Caki2 (cell line): ENCODE data around the gene PMPCA. TPM values are rescaled to one million over a fixed set of nuclear protein-coding genes. Genes with fewer than 3 reads are reported as not detected.

Experiments
- DNase-seq: peaks from one replicate; pipeline ENCODE4 v3.0.0-alpha.2; 2015; ENCODE audit warnings: low read depth
- in situ Hi-C: cut with HindIII; loops from 2 replicates; pipeline ENCODE4 v1.10.0; 2016; ENCODE audit warnings: low sequenced_read_pairs, low pct_unique_long_range_greater_than_20kb, mixed read lengths
- total RNA-seq: library from RNA; depleted of rRNA; stranded (reverse); fragments of >200 nt; shearing (Covaris generic); gene quantifications from 2 replicates; pipeline ENCODE4 v1.2.3, GENCODE V29; 2014; ENCODE audit warnings: low replicate concordance; rRNA removed

The PMPCA gene
- total RNA-seq, 1 experiment from 2014 or later: 43.5 TPM

GRCh38 chr9:136464241-136464640 lies 53.8 kb downstream of the PMPCA start:
- in situ Hi-C loops: no loop called here
- no peak for DNase-seq

GRCh38 chr9:136465500-136466154 lies 55.2 kb downstream of the PMPCA start:
- DNase-seq: no peak
- in situ Hi-C loops: no loop called here

- no peak for DNase-seq
- in situ Hi-C loops: no loop called here
Observed at GRCh38 chr9:136466155-136466541, 55.7 kb downstream of the PMPCA start.

- in situ Hi-C loops: no loop called here
- no peak for DNase-seq
Observed at GRCh38 chr9:136467766-136468165, 57.3 kb downstream of the PMPCA start.

GRCh38 chr9:136470356-136470755 lies 59.9 kb downstream of the PMPCA start:
- in situ Hi-C loops: no loop called here

GRCh38 chr9:136470792-136471469 lies 60.5 kb downstream of the PMPCA start:
- in situ Hi-C loops: no loop called here
- DNase-seq: no peak

More at GRCh38 chr9:136470356-136470755, 59.9 kb downstream of the PMPCA start:
- DNase-seq: no peak

- in situ Hi-C loops: no loop called here
- no peak for DNase-seq
Observed at GRCh38 chr9:136471802-136472487, 61.5 kb downstream of the PMPCA start.

- no peak for DNase-seq
Observed at GRCh38 chr9:136472640-136473353, 62.3 kb downstream of the PMPCA start.

GRCh38 chr9:136473354-136473721 lies 62.9 kb downstream of the PMPCA start:
- in situ Hi-C loops: no loop called here
- DNase-seq: no peak

More at GRCh38 chr9:136472640-136473353, 62.3 kb downstream of the PMPCA start:
- in situ Hi-C loops: no loop called here

Other genes starting within 250 kb of the PMPCA start
- gene LHX3, start 205.5 kb upstream of the PMPCA start, total RNA-seq: not detected in 2 replicates
- 16.4 and 39.3 TPM in 2 replicates for gene QSOX2, start 164.8 kb upstream of the PMPCA start, total RNA-seq
- gene CCDC187, start 106.6 kb upstream of the PMPCA start, total RNA-seq: 0.41 TPM in 1 of 2 replicates, not detected in the other
- 23.5 and 29.9 TPM in 2 replicates for gene GPSM1, start 83.1 kb upstream of the PMPCA start, total RNA-seq
- 26.9 and 37.8 TPM in 2 replicates for gene DNLZ, start 46.9 kb upstream of the PMPCA start, total RNA-seq
- gene CARD9, start 37.0 kb upstream of the PMPCA start, total RNA-seq: 2.7 and 2.9 TPM in 2 replicates
- gene SNAPC4, start 10.5 kb upstream of the PMPCA start, total RNA-seq: 2.2 and 5.6 TPM in 2 replicates
- 58.2 and 79.3 TPM in 2 replicates for gene ENTR1, start within 50 bp of the PMPCA start, total RNA-seq
- 6.3 and 7.7 TPM in 2 replicates for gene INPP5E, start 29.2 kb downstream of the PMPCA start, total RNA-seq
- gene SEC16A, start 72.4 kb downstream of the PMPCA start, total RNA-seq: 4.4 and 5.4 TPM in 2 replicates
- 7.2 and 7.9 TPM in 2 replicates for gene NOTCH1, start 135.4 kb downstream of the PMPCA start, total RNA-seq